K562 (cell line): ENCODE data around the gene LRRC71. TPM values are rescaled to one million over a fixed set of nuclear protein-coding genes. Genes with fewer than 3 reads are reported as not detected.

Source experiments
- CEBPG ChIP-seq, 3 experiments: fragments of 200-800 bp in 1 of 3; sonication (Bioruptor generic) in 1 of 3; sonication (generic) in 1 of 3; formaldehyde crosslinking in 1 of 3; IDR thresholded peaks in 2 of 3; conservative IDR thresholded peaks in 1 of 3; 2 replicates each; pipeline versions ENCODE4 v1.6.1 to v1.8.0; 2016 to 2022; ENCODE audit warnings: missing compliant biosample characterization in 2 of 3, missing genetic modification characterization in 2 of 3, mild to moderate bottlenecking in 1 of 3, missing genetic modification reagents in 1 of 3
- CHD1 ChIP-seq: fragments of 200-600 bp; sonication (generic); IDR thresholded peaks from one replicate; pipeline ENCODE4 v1.6.1; 2012; ENCODE audit warnings: mild to moderate bottlenecking, moderate library complexity, low read length, inconsistent platforms
- CREB3L1 ChIP-seq: fragments of 450-650 bp; IDR thresholded peaks from 2 replicates; pipeline ENCODE4 v1.6.1; 2014; ENCODE audit warnings: low read depth, mild to moderate bottlenecking, moderate library complexity, borderline replicate concordance
- ELF2 ChIP-seq: fragments of 250-450 bp; sonication (Bioruptor Pico); IDR thresholded peaks from 2 replicates; pipeline ENCODE4 v1.5.0; 2021; ENCODE audit warnings: mild to moderate bottlenecking
- FOXP4 ChIP-seq: sonication (generic); formaldehyde crosslinking; IDR thresholded peaks from 2 replicates; pipeline ENCODE4 v1.8.0; 2022; ENCODE audit warnings: mild to moderate bottlenecking, missing genetic modification reagents, borderline replicate concordance
- NCOA4 ChIP-seq: fragments of 450-650 bp; IDR thresholded peaks from 2 replicates; pipeline ENCODE4 v1.6.1; 2018; ENCODE audit warnings: mild to moderate bottlenecking; ENCODE audit not compliant: partially characterized antibody
- NR0B1 ChIP-seq: fragments of 450-650 bp; IDR thresholded peaks from one replicate; pipeline ENCODE4 v1.6.1; 2018; ENCODE audit warnings: mild to moderate bottlenecking, moderate library complexity; ENCODE audit not compliant: partially characterized antibody
- TARDBP ChIP-seq: fragments of 450-650 bp; IDR thresholded peaks from 2 replicates; pipeline ENCODE4 v1.6.1; 2016
- TFE3 ChIP-seq: fragments of 450-650 bp; formaldehyde crosslinking; IDR thresholded peaks from 2 replicates; pipeline ENCODE4 v1.4.0; 2020; ENCODE audit warnings: mild to moderate bottlenecking, mixed read lengths
- THAP7 ChIP-seq: fragments of 250-450 bp; sonication (Bioruptor Pico); IDR thresholded peaks from 2 replicates; pipeline ENCODE4 v1.5.0; 2021
- ZNF41 ChIP-seq: fragments of 250-450 bp; sonication (Bioruptor Pico); conservative IDR thresholded peaks from 2 replicates; pipeline ENCODE4 v1.4.0; 2020; ENCODE audit warnings: mild to moderate bottlenecking
- ZNF584 ChIP-seq: fragments of 200-800 bp; sonication (Bioruptor generic); IDR thresholded peaks from 2 replicates; pipeline ENCODE4 v1.6.1; 2016; ENCODE audit warnings: low read depth, mild to moderate bottlenecking, missing genetic modification characterization, missing compliant biosample characterization
- polyA plus RNA-seq, 8 experiments: library from polyadenylated mRNA; depleted of rRNA in 4 of 8; stranded (reverse) in 5 of 8; unstranded in 3 of 8; fragments of >200 nt; fragmentation: Nextera tagmentation in 2 of 8; fragmentation: Illumina TruSeq in 1 of 8; extraction: Ambion mirVana in 2 of 8; extraction: Trizol in 1 of 8; gene quantifications; 2 replicates each; pipeline versions ENCODE4 v1.2.1 to v1.2.3, GENCODE V29; 2011 to 2014; ENCODE audit warnings: inconsistent platforms in 1 of 8, missing spikeins in 1 of 8
- total RNA-seq, 7 experiments: library from RNA; depleted of rRNA in 6 of 7; stranded (reverse); fragments of >200 nt in 6 of 7; fragmentation: Illumina TruSeq in 2 of 7; extraction: Trizol in 2 of 7; gene quantifications; 2 replicates each; pipeline versions ENCODE4 v1.2.1 to v1.2.3, GENCODE V29; 2011 to 2021; ENCODE audit warnings: low replicate concordance in 1 of 7

Gene LRRC71
- total and polyA plus RNA-seq, 9 of the 15 experiments (the other 6 are each of a cell fraction or from before 2014, with no cell fraction given): 0.06 to 1.2 (median 0.51) TPM; not detected in 1

GRCh38 chr1:156912861-156913808 lies 7.3 kb upstream of the LRRC71 start (continued):
- TF ChIP-seq ZNF41 (no peak), TFE3 (CRISPR knock-in tag) (no peak), THAP7 (no peak), ZNF584 (CRISPR knock-in tag) (no peak), CREB3L1 (no peak), NR0B1 (no peak), ELF2 (CRISPR knock-in tag) (no peak), CEBPG (CRISPR knock-in tag; IDR thresholded peaks at IDR 0.05) (no peak), CEBPG (tag; conservative IDR thresholded peaks at IDR 0.05 in 1 of 2, IDR thresholded peaks at IDR 0.05 in 1 of 2) (no peak), TARDBP (no peak), NCOA4 (no peak), FOXP4 (CRISPR knock-in tag) (no peak), CHD1 (no peak)
